ENCODE measurements around the gene STAT5B.
A peak's percentile ranks its signal among the peaks of the same experiment; 100 is the strongest.

DNA sequence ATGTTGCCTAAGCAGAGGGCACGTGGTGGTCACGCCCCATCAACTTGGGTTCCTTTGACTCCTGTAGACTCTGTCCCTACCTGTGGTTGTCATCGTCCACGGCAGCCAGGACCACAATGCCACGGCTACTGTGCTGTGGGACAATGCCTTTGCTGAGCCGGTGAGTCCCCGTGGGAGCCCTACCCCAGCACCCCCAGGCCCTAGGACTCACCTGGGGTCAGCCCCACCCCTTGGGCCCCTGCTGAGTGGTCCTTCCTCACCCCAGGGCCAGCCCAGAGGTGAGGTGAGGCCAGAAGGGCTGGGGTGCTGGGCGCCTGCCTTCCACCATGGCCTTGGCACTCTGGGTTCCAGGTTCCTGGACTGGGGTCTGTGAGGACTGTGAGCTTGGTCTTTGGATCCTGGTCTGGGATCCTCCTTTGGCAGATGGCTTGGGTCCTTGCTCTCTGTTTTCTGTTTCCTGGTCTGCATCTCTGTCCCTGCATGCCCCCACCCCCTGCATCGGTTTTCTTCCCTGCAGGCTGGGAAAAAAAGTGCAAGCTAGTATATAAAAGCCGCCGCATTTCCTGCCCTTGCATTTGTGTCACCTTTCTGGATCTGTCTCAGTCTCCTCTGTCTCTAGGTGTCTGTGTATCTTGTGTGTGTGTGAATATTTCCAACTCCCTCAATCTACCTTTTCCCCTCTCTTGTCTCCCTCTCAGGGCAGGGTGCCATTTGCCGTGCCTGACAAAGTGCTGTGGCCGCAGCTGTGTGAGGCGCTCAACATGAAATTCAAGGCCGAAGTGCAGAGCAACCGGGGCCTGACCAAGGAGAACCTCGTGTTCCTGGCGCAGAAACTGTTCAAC, 29.6 kb upstream of the STAT5B start:
- TF ChIP-seq POLR2AphosphoS5 (IDR thresholded peaks at IDR 0.05; ENCODE audit: control insufficient read depth, insufficient read depth, low read depth, low read length) = peak; percentile 55; the same call in 1 of the 2 replicates
- TF ChIP-seq POLR2A (conservative IDR thresholded peaks at IDR 0.05) = peak; percentile 45
- no peak for TF ChIP-seq PURB (CRISPR knock-in tag; IDR thresholded peaks at IDR 0.05; ENCODE audit: low read depth)
- no peak for TF ChIP-seq CTCF (IDR thresholded peaks at IDR 0.05 in 2 of 3, conservative IDR thresholded peaks at IDR 0.05 in 1 of 3; ENCODE audit: insufficient read depth in 2 of 3, low read depth in 1 of 3, low read length in 3 of 3)
- TF ChIP-seq PRPF4 (IDR thresholded peaks at IDR 0.05; ENCODE audit: insufficient read depth, low read depth, low read length, poor library complexity, severe bottlenecking) = no peak
- TF ChIP-seq, protein P1, sequence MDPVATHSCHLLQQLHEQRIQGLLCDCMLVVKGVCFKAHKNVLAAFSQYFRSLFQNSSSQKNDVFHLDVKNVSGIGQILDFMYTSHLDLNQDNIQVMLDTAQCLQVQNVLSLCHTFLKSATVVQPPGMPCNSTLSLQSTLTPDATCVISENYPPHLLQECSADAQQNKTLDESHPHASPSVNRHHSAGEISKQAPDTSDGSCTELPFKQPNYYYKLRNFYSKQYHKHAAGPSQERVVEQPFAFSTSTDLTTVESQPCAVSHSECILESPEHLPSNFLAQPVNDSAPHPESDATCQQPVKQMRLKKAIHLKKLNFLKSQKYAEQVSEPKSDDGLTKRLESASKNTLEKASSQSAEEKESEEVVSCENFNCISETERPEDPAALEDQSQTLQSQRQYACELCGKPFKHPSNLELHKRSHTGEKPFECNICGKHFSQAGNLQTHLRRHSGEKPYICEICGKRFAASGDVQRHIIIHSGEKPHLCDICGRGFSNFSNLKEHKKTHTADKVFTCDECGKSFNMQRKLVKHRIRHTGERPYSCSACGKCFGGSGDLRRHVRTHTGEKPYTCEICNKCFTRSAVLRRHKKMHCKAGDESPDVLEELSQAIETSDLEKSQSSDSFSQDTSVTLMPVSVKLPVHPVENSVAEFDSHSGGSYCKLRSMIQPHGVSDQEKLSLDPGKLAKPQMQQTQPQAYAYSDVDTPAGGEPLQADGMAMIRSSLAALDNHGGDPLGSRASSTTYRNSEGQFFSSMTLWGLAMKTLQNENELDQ (CRISPR knock-in tag; IDR thresholded peaks at IDR 0.05; ENCODE audit: borderline replicate concordance) = no peak
- TF ChIP-seq RAD21 (CRISPR knock-in tag; conservative IDR thresholded peaks at IDR 0.05 in 1 of 2, IDR thresholded peaks at IDR 0.05 in 1 of 2) = no peak

Data from K562 (cell line).